Heart left ventricle (tissue), 16 donors: Measurements from ENCODE around the gene JOSD2. TPM values are rescaled to one million over a fixed set of nuclear protein-coding genes. Genes with fewer than 3 reads are reported as not detected.

Experiments used
- ATAC-seq, 4 donors: fragments of 200-7000 bp; cut with Tn5 transposase; one replicate each; pipeline ENCODE4 v1.9.1; 2020 to 2022; ENCODE audit warnings: moderate library complexity in 4 of 4, mild to moderate bottlenecking in 3 of 4, moderate number of reproducible peaks in 1 of 4
- DNase-seq, 5 donors: peaks; one replicate each; pipeline ENCODE4 v3.0.0-alpha.2; 2020
- H3K27ac ChIP-seq, 12 donors: fragments of 200-600 bp; sonication (generic) in 4 of 12; one replicate each; pipeline versions ENCODE4 v1.5.0 to v1.8.0; 2016 to 2022; ENCODE audit warnings: mild to moderate bottlenecking in 2 of 12
- H3K27me3 ChIP-seq, 9 donors: fragments of 200-600 bp; sonication (generic) in 2 of 9; one replicate each; pipeline versions ENCODE4 v1.5.1 to v1.8.0; 2016 to 2022; ENCODE audit warnings: mild to moderate bottlenecking in 3 of 9
- H3K36me3 ChIP-seq, 9 donors: fragments of 200-600 bp; sonication (generic) in 2 of 9; one replicate each; pipeline versions ENCODE4 v1.5.0 to v1.8.0; 2018 to 2022; ENCODE audit warnings: mild to moderate bottlenecking in 2 of 9
- H3K4me1 ChIP-seq, 12 donors: fragments of 200-600 bp; sonication (generic) in 4 of 12; one replicate each; pipeline versions ENCODE4 v1.5.0 to v1.8.0; 2016 to 2022; ENCODE audit warnings: mild to moderate bottlenecking in 3 of 12
- H3K4me3 ChIP-seq, 12 donors: fragments of 200-600 bp; sonication (generic) in 4 of 12; one replicate each; pipeline versions ENCODE4 v1.5.0 to v1.8.0; 2017 to 2022; ENCODE audit warnings: mild to moderate bottlenecking in 9 of 12, moderate library complexity in 4 of 12
- H3K9me3 ChIP-seq, 12 donors: fragments of 200-600 bp; sonication (generic) in 4 of 12; one replicate each; pipeline versions ENCODE4 v1.5.0 to v1.8.0; 2016 to 2022; ENCODE audit warnings: mild to moderate bottlenecking in 1 of 12
- CTCF ChIP-seq, 12 donors: fragments of 200-600 bp; sonication (generic) in 4 of 12; IDR thresholded peaks; one replicate each; pipeline versions ENCODE4 v1.5.0 to v1.8.0; 2018 to 2022; ENCODE audit warnings: antibody characterized with exemption in 12 of 12, mild to moderate bottlenecking in 5 of 12
- POLR2A ChIP-seq, 2 donors: fragments of 450-650 bp; IDR thresholded peaks; one replicate each; pipeline ENCODE4 v1.6.1; 2017; ENCODE audit warnings: antibody characterized with exemption in 2 of 2, mild to moderate bottlenecking in 2 of 2, moderate library complexity in 2 of 2
- WGBS, 4 donors: extraction: QIAGEN DNeasy Blood & Tissue Kit in 2 of 4; methylation state at CpG; one replicate each; pipeline versions ENCODE4 v1.1.5 to v1.1.7; 2013 to 2018; 5-methylcytosine and 5-hydroxymethylcytosine counted together
- intact Hi-C, 10 donors: fragments of 100-400 bp; cut with DNase I; formaldehyde crosslinking; loops; one replicate each; pipeline versions ENCODE4 v1.11.1 to v1.14.2; 2022
- polyA plus RNA-seq, 2 donors: library from polyadenylated mRNA; stranded (reverse); fragments of 200-250 nt; gene quantifications; one replicate each; pipeline ENCODE4 v1.2.3, GENCODE V29; 2013
- total RNA-seq, 9 donors: library from RNA; depleted of rRNA in 2 of 9; stranded (reverse); fragments of >200 nt in 2 of 9; fragmentation: NEBNext Ultra II Directional in 3 of 9; extraction: Animal tissue kit (Norgen Biotek cat#: 25700) in 3 of 9; gene quantifications; one replicate each; pipeline versions ENCODE4 v1.1.0 to v1.2.4, GENCODE V29; 2016 to 2023
- donor health status: ischemic (EF 13 %, LVEDD 7.1; RV severe dilation, severe dysfunction).
- donor health status: healthy with polysubstance abuse.
- donor health status: DM: no; HTN: yes; CAD: no.
- donor health status: DM: no; HTN: no; CAD: no.
- donor health status: ischemic (EF 25% LVEDD 6.9; RV normal size, moderate dysfunction).
- donor health status: ischemic (EF 25% LVEDD 5.7; RV mildly dilated, moderate dysfunction).
- donor health status: healthy.
- donor health status: DM: yes; HTN: yes; CAD: no.
- donor health status: ischemic (EF 35%, LVEDD 5.7; RV mildly dilated, moderate dysfunction).
- donor health status: nonischemic (EF 11% LVEDD 7.7; RV severe dilation, severe dysfunction).
- donor health status: DM: yes; HTN: yes; CAD: no.
- donor health status: PGD.
- donor health status: ischemic (EF 29% LVEDD 5.4; RV normal size, mild dysfunction).
- donor health status: nonischemic (EF 23%, LVEDD 6.1; RV moderate dilation, normal function).

JOSD2 gene
- total and polyA plus RNA-seq, 11 donors: 18.7 to 49.7 (median 30.8) TPM

- peaks cover 0 to 20% (median 8%) of the 10 kb centered on the region in 12 donors for H3K4me1 ChIP-seq
- H3K36me3 ChIP-seq: no peaks in the 10 kb centered on the region
- H3K9me3 ChIP-seq: no peaks in the 10 kb centered on the region
- ATAC-seq: no peak
- peaks cover 0 to 8% (median 0%) of the 10 kb centered on the region in 9 donors for H3K27me3 ChIP-seq
- no peak for TF ChIP-seq CTCF (IDR thresholded peaks at IDR 0.05)
- no peak for TF ChIP-seq POLR2A (IDR thresholded peaks at IDR 0.05)
- peak overlapping the region in 3 of 12 donors; percentile 50 to 86 (median 82) for H3K27ac ChIP-seq
- DNase-seq: peak in 2 of 5 donors; percentile 51 to 72
- 86 to 93% (median 90%) methylated on average over 26 to 36 of the region's 36 CpGs for WGBS, 4 donors
- peak overlapping the region in 6 of 12 donors; percentile 66 to 89 (median 78) for H3K4me3 ChIP-seq
- intact Hi-C loops: loop anchor here in 2 of 10 donors (5.0 to 10.0 kb wide), 2 partner anchors 135 to 488 kb away; partner anchors contain the start of genes NR1H2 (in 1 of the 2), VRK3 (in 1 of the 2) and ZNF473 (in 1 of the 2)
These were observed 1.4 kb upstream of the JOSD2 start for GRCh38 chr19:50512112-50512998.

- intact Hi-C loops: loop anchor here in 7 of 10 donors (1.0 to 10.0 kb wide), 6 partner anchors 34 to 486 kb away; partner anchors contain the start of genes EMC10 (in 5 of the 7), GARIN5A (in 5 of the 7), NR1H2 (in 2 of the 7) and VRK3 (in 1 of the 7)
- Histone ChIP-seq H3K9me3 (no peaks in the 10 kb centered on the region), H3K27ac (peak overlapping the region; percentile 50 to 86 (median 78)), H3K27me3 (peaks cover 0 to 8% (median 0%) of the 10 kb centered on the region in 9 donors), H3K4me3 (peak overlapping the region; percentile 42 to 89 (median 74)), H3K4me1 (peaks cover 0 to 20% (median 8%) of the 10 kb centered on the region in 12 donors), H3K36me3 (peaks cover 0 to 7% (median 0%) of the 10 kb centered on the region in 9 donors)
- ATAC-seq (no peak), DNase-seq (no peak)
- TF ChIP-seq CTCF (IDR thresholded peaks at IDR 0.05): no peak
- no peak for TF ChIP-seq POLR2A (IDR thresholded peaks at IDR 0.05)
- 4 to 8% (median 4%) methylated on average over 9 to 10 of the region's 10 CpGs for WGBS, 4 donors
These were observed 307 bp downstream of the JOSD2 start for GRCh38 chr19:50510700-50511068.

GRCh38 chr19:50510121-50510670, 795 bp downstream of the JOSD2 start:
- TF ChIP-seq CTCF (IDR thresholded peaks at IDR 0.05) (no peak), POLR2A (IDR thresholded peaks at IDR 0.05) (no peak)
- 42 to 58% (median 52%) methylated on average over 12 to 26 of the region's 26 CpGs for WGBS, 4 donors
- Histone ChIP-seq H3K27me3 (peaks cover 0 to 5% (median 0%) of the 10 kb centered on the region in 9 donors), H3K27ac (peak overlapping the region in 11 of 12 donors; percentile 50 to 86 (median 73)), H3K4me1 (peaks cover 0 to 20% (median 8%) of the 10 kb centered on the region in 12 donors), H3K36me3 (peaks cover 0 to 11% (median 0%) of the 10 kb centered on the region in 9 donors), H3K9me3 (no peaks in the 10 kb centered on the region), H3K4me3 (peak overlapping the region; percentile 42 to 89 (median 74))
- DNase-seq (peak in 2 of 5 donors; percentile 56 to 57), ATAC-seq (no peak)
- intact Hi-C loops: loop anchor here in 6 of 10 donors (2.0 to 10.0 kb wide), 4 partner anchors 33 to 485 kb away; partner anchors contain the start of genes EMC10 (in 3 of the 6), GARIN5A (in 3 of the 6), NR1H2 (in 2 of the 6) and VRK3 (in 1 of the 6)
